SIG-M5 treated with dmso at 0.1 percent for 504 hours (cell line): ENCODE measurements around the gene NOTO.

ENCODE experiments used
- DNase-seq: peaks from one replicate; lab custom pipeline; 2025; ENCODE audit not compliant: unreplicated experiment; lab: John Stamatoyannopoulos, UW

The NOTO gene

GRCh38 chr2:73255907-73256617 is 53.7 kb downstream of the NOTO start:
- no peak for DNase-seq

- no peak for DNase-seq
These were observed 54.2 kb downstream of the NOTO start for GRCh38 chr2:73256618-73256922.

- no peak for DNase-seq
These were observed 54.6 kb downstream of the NOTO start for GRCh38 chr2:73257021-73257420.

GRCh38 chr2:73257425-73258125 is 55.2 kb downstream of the NOTO start:
- DNase-seq: peak; percentile 26

GRCh38 chr2:73258186-73258912 is 56.0 kb downstream of the NOTO start:
- DNase-seq: no peak

GRCh38 chr2:73258913-73259215 is 56.5 kb downstream of the NOTO start:
- DNase-seq: no peak

GRCh38 chr2:73259276-73259675 is 56.9 kb downstream of the NOTO start:
- no peak for DNase-seq

GRCh38 chr2:73259704-73260337 is 57.4 kb downstream of the NOTO start:
- no peak for DNase-seq

GRCh38 chr2:73260338-73260984 is 58.1 kb downstream of the NOTO start:
- peak; percentile 33 for DNase-seq
